Heart left ventricle (tissue), 13 donors: Measurements from ENCODE around the gene ISG15.

Source experiments
- CTCF ChIP-seq, 12 donors: fragments of 200-600 bp; sonication (generic) in 4 of 12; IDR thresholded peaks; one replicate each; pipeline versions ENCODE4 v1.5.0 to v1.8.0; 2018 to 2022; ENCODE audit warnings: antibody characterized with exemption in 12 of 12, mild to moderate bottlenecking in 5 of 12
- POLR2A ChIP-seq, 2 donors: fragments of 450-650 bp; IDR thresholded peaks; one replicate each; pipeline ENCODE4 v1.6.1; 2017; ENCODE audit warnings: antibody characterized with exemption in 2 of 2, mild to moderate bottlenecking in 2 of 2, moderate library complexity in 2 of 2
- donor health status: ischemic (EF 13 %, LVEDD 7.1; RV severe dilation, severe dysfunction).
- donor health status: DM: no; HTN: yes; CAD: no.
- donor health status: DM: no; HTN: no; CAD: no.
- donor health status: ischemic (EF 25% LVEDD 6.9; RV normal size, moderate dysfunction).
- donor health status: ischemic (EF 25% LVEDD 5.7; RV mildly dilated, moderate dysfunction).
- donor health status: ischemic (EF 35%, LVEDD 5.7; RV mildly dilated, moderate dysfunction).
- donor health status: nonischemic (EF 11% LVEDD 7.7; RV severe dilation, severe dysfunction).
- donor health status: DM: yes; HTN: yes; CAD: no.
- donor health status: PGD.
- donor health status: ischemic (EF 29% LVEDD 5.4; RV normal size, mild dysfunction).
- donor health status: nonischemic (EF 23%, LVEDD 6.1; RV moderate dilation, normal function).

- TF ChIP-seq CTCF (IDR thresholded peaks at IDR 0.05): peak in 11 of 12 donors; percentile 36 to 66 (median 55)
- no peak for TF ChIP-seq POLR2A (IDR thresholded peaks at IDR 0.05)
Observed at GRCh38 chr1:1019122-1019999, 6.1 kb downstream of the ISG15 start.
